Lung microvascular endothelial cell (primary cell): ENCODE data around the gene TMEM208. TPM values are rescaled to one million over a fixed set of nuclear protein-coding genes. Genes with fewer than 3 reads are reported as not detected.

Experiments
- DNase-seq, 2 donors: peaks; one replicate each; pipeline versions ENCODE4 v3.0.0 to v3.0.0-alpha.2; 2010; ENCODE audit warnings: low read depth in 2 of 2
- total RNA-seq: library from RNA; depleted of rRNA; stranded (reverse); fragments of >200 nt; gene quantifications from 2 replicates; pipeline ENCODE4 v1.2.1, GENCODE V29; 2014

The TMEM208 gene
- total RNA-seq = 24.4 and 29.2 TPM in 2 replicates

GRCh38 chr16:67226804-67227566 is at the start of gene TMEM208:
Gene TMEM208, plus strand, starts transcription at chr16:67227130. Its CDS starts 89 bp downstream, at chr16:67227219.
- DNase-seq = peak; percentile 98 to 99

DNA sequence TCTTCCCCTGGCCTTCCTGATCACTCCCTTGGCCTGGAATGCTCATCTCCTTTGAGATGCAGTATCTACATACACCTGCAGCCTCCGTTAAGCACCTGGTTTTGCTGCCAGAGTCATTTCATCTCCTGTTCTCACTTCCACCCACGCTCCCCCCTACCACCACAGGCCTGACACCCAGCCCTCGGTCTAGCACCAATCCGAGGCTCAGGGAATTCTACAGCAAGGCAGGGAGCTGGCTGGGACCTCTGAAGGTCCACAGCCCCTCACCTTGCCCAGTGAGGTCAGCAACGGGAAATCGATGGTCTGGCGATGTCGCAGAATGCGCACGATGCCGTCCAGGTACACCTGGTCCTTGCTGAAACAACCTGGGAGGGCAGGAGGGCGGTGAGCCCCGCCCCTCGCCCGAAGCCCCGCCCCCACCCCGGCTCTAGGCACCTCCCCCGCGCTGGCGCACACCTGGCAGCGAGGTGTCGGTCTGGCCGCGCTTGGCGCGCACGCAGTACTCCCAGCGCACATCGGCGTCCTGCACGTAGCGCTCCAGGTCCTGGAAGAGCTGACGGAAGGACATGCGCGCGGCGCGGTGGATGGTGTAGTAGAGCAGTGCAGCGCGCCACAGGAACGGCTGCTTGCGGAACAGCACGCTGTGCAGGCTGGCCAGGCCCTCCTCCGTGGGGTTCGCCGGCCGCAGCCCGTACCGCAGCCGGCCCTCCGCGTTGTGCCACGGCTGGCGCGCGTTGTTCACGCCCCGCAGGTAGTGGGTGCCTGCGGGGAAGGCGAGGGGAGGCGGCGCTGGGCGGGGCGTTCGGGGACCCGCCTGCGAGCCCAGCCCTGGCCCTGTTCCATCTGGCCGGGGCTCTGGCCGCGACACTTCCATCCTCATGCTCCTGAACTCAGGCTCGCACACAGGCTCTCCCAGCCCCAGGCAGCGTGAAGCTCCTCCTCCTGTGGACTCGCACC is 48.9 kb upstream of the TMEM208 start:
- peak; percentile 62 to 76 for DNase-seq

DNA sequence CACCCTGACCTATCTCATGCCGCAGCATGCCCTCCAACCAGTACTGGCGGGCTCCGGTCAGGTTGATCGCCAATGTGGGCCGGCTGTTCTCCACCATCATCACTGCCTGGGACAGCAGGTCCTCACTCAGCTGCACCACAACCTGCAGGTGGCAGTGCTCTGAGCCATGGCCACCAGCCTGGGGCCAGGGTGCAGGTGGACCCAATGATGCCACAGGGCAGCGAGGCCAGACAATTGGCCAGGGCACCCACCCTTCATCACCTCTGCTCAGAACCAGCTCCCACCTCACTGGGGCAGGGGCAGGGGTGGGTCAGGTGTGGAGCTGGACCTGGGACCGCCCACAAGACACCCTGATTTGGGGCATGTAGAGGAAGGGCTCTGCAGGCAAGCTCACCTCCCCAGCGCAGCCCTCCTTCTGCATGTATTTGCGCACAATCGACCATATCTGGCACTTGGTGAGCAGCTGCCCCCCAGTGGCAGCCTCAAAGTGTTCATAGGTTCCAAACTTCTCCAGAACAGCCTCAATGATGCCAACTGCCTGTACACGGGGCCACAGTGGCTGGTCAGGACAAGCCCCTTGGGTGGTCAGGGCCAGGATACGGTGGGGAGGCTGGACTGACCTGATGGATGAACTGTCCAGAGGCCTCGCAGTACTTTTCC is 47.4 kb upstream of the TMEM208 start:
- DNase-seq = no peak

DNA sequence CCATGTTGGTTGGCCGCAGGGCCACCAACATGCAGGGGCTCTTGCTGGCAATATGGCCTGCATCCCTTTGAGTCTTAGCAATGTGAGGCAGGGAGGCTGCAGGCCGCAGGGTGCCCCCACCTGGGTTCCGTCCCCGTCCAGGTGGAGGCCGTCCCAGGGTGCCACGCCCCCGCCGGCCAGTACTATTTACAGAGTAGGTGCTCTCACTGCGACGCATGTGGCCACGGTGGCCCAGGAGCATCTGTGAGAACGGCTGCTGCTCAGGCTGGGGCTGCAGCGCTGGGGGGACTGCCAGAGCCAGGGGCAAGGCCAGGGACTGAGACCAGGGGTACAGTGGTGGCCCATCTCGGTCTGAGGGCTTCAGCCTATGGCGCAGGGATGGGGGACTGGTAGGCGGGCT is 46.8 kb upstream of the TMEM208 start:
- DNase-seq = no peak

GRCh38 chr16:67181346-67181745 is 45.6 kb upstream of the TMEM208 start:
- peak; percentile 46 to 71 for DNase-seq

DNA sequence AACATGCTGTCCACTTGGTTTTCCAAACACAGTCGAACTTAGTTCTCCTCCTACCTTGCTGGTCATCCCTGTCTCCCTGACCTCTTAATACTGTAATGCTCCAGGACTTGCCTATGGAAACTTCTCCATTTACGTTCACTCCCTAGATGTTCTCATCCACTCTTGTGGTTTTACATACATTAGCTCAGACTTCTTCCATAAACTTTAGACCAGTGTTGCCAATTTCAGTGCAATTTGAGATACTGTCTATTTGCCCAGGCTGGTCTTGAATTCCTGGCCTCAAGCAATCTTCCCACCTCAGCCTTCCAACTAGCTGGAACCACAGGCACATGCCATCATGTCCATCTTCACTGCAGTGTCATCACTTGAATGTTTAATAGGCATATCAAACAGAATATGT is 44.6 kb upstream of the TMEM208 start:
- no peak for DNase-seq

DNA sequence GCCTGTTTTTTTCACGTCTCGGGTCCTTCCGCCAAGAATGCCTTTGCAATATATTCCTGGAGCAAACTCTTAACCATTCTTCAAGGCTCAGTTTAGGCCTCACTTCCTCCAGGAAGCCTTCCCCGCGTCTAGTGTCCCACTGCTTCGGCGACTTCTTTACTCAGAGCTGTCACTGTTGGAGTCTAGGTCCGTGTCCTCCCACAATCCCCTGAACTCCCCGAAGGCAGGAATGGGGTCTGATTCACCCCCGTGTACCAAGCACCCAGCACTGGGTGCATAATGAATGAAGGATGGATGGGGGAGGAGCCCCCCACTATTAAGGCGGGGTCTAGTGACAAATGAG is 43.7 kb upstream of the TMEM208 start:
- no peak for DNase-seq

DNA sequence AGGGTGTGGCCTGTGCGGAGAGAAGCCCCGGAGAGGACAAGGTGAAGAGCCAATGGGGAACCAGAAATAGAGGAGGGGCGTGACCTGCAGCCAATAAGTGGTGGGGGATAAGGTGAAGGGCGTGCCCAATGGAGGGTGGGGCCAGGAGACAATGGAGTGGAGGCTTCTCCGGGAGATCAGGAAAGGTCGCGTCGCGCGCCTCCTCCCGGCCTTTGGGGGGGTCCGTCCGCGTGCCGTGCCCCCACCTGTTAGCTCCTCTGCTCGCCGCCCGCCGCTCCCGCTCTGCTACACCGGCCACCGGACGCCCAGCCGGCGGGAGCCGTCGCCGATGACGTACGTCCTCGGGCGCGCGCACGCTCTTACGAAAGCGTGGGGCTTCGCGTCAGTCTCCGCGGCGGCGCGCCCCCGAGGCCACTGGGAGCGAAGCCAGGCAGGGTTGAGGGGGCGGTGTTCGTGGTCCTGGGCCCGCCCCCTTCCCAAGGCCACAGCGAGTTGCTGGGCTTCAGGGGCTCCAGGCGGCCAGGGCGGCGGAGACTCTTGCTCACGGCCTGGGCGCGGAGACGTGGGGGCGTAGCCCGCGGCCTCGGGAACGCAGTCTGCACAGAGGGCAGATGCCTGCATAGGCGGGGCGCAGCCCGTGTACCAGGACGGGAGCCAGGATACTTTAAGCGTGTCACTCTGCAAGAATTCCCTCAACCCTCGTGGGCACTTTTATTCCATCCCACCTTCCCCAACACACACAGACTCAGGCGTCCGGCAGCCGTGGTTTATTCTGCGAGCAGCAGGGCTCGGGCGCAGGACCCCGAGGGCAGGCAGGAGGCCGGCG is 43.1 kb upstream of the TMEM208 start, which contains the start of gene MATCAP1:
Gene MATCAP1 (minus strand): TSS at position 337 of the 826 bp plus-strand sequence. CDS start 3,353 bp downstream, outside the sequence.
- DNase-seq = peak; percentile 98

GRCh38 chr16:67184453-67184994 is 42.4 kb upstream of the TMEM208 start:
- no peak for DNase-seq

- peak; percentile 89 to 93 for DNase-seq
These were observed 41.8 kb upstream of the TMEM208 start for GRCh38 chr16:67184995-67185650.

GRCh38 chr16:67185651-67186134 is 41.2 kb upstream of the TMEM208 start:
- no peak for DNase-seq

DNA sequence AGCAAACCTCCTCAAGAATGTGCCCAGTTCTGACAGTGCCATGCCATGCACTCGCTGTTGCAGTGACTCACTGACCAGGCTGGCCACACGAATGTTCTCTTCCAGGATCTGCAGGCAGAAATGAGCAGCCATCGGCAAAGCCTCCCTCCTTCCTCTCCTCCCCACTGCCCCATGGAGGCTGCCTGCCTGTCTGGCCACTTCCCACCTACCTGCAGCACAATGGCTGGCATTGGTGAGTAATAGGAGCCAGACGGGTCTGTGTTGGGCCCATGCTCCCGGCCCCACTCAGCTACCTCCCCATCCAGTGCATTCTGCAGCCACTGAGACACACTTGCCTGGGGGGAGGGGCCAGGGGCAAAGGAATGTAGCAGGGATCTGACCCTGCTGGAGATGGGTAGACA is 40.4 kb upstream of the TMEM208 start:
- no peak for DNase-seq

DNA sequence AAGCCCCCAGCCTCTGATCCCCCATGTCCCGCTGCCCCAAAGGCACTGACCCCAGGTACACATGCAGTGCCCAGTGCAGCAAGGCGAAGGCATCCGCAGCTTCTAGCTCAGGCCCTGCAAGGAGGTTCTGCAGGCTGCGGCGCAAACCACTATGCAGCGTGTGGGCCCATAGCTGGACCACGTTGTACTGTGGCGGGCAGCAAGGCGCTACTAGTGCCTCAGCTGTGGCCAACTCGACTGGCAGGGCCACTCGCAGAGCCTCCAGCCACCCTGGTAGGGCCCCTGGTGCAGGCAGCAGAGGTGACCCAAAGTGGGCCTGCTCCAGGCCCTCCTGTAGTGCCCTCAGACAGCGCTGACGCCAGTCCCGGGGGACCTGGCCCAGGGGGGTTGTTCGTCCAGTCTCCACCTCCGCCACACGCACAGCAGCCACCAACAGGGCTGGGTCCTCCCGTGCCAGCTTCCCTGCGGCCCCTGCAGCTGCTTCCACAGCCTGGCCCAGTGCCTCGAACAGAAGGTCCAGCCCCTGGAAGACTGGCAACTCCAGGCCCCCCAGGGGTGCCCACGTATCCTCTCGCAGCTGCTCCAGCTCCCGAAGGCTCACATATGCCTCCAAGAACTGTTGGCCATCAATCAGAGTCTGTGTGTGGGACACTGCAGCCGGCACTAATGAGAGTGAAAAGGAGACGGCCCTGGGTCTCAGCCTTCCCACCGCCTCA is 39.6 kb upstream of the TMEM208 start:
- DNase-seq = no peak

DNA sequence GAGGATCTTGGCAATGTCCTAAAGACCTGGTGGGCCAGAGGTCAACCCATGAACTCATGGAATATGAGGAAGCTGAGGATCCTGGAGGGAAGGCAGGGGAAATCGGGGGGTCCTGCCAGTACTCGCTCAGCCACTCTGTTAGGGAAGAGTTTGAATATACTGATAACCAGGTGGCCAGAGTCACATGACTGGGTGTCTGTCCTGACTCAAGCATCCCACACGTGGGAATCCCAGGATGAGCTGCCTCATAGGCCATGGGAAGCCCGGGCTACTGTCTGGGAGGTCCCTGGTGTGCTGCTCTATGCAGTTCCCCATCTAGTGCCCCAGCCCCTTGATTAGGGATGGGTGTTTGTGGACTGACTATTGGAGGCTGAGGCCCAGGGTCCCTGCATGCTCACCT is 38.6 kb upstream of the TMEM208 start:
- no peak for DNase-seq

DNA sequence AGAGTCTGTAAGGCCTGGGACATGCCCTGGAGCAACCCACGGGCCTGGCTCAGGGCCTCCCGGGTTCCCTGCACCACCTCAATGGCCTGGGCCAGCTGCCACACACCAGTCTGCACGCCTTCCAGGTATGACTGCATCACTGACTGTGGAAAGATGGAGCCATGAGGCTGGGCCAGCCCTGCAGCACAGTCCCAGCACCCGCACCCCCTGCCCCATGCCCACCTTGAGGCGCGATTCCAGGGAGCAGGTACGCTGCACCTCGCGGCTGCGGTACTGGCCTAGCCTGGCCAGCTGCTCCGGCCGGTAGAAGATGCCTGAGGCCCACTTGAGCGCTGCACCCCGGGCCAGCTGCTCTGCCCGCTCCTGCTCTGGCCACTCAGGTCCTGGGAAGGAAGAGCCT is 38.1 kb upstream of the TMEM208 start:
- no peak for DNase-seq

DNA sequence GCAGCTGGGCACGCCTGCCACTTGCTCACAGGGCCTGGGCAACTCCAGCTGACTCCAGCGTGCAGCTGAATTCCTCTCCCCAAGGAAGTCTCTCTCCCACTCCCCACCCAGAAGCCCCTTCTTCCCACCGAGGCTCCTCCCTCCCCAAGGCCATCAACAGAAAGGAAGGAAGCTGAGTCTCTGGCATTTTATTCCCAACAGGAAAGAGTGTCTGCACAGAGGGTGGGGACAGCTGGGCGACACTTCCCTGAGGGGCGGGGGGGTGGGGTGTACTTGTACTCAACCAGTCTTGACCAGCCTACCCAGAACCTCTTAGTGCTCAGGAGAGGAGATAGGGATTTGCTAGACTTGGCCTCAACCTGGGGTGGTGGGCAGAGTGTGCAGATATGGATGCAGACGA is 36.9 kb upstream of the TMEM208 start, which contains the start of gene EXOC3L1:
Gene EXOC3L1 (minus strand): TSS at position 96 of the 400 bp plus-strand sequence. CDS start 460 bp downstream, outside the sequence.
- DNase-seq = no peak

GRCh38 chr16:67190448-67191399 is 36.2 kb upstream of the TMEM208 start:
- DNase-seq = peak in 1 of 2 donors; percentile 55

DNA sequence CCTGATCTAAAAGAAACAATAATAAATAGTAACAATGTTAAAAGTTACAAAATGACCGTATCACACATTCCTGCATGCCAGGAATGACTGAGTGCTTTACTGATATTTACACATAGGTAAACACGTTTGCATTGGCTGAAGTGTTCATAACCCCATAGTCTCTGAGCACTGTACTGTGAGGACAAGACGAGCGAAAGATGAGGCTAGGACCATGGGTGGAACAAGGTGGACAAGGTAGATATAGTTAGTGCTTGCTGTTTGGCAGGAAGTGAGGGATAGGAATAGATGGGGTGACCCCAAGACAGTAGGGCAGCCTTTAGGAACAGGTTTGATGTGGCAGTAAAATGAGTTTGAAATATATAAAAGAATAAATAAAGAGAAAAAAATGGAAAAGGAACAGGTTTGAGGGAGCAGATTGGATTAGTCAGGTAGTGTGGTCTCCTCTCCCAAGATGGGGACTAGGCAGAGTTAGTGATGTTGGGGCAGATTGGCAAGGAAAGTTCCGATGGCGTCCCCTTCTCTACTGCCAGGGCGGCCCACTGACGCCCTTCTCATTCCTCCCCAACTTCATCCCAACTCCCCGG is 35.4 kb upstream of the TMEM208 start:
- DNase-seq = no peak
